GM11168 (cell line): Measurements from ENCODE around the gene PTPRN2.
"Not testable (repeated sequence)": the region's sequence is repeated elsewhere in the genome, so short reads cannot be mapped to it uniquely, and the experiment has no call there.

Source experiments
- in situ Hi-C: fragments of 300-500 bp; cut with MboI; formaldehyde crosslinking; loops from one replicate; pipeline ENCODE4 v1.12.0; 2022; ENCODE audit warnings: low sequenced_read_pairs; ENCODE audit not compliant: unreplicated experiment

Gene PTPRN2

DNA sequence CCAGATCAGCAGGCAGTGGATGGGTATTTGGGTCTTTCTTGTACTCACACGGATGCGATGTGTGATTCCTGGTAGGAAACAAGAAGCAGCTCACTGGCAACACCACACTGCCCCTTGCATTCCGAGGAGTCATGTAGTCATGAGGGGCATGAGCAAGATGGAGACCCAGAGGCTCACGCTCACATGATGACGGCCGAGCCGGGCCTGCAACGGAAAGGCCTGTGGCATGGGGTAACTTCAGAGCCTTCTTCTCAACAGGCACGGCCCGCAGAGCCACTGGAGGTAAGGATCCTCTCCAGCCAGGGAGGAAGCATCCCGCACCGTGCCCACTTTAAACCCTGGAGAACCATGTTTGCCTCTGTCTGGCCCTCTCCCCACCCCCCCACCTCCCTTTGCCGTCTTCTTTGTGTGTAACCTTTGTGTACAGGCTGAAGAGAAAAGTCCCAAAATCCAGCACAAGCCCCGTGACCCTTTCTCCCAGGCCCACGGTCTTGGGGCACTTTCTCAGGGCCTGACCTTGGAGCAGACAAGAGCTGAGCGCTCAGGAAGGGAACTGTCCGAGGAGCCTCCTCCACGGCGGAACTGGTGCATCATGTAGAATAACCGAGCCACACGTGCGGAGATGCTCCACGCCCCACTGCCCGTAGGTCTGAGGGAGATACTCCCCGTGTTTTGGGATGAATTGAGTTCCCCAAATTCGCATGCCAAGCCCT is 734.4 kb downstream of the PTPRN2 start:
- in situ Hi-C loops = no loop called here

DNA sequence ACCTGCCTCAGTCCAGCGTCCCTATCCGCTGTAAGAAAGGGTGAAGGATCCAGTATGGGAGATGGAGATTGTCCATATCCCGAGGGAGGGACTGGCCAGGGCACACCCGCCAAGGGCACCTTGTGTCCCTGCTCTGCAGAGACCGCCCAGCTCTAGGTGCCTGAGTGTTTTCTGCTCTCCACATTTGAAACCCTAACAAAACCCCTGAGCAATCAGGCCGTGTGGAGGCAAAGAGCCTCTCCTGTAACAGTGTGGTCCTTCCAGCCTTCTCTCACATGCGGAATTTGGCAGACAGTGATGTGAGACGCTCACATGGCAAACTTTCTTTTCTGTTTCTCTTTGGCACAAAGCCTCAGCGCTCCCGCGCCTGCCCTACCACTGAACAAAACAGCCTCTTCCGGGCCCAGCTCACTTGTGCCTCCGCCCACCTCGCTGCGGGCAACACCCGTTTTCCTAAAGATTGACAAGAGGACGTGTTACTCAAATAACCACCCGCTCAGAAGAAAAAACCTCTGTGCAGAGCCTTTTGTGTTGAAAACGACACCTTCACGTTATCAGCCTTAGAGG is 736.0 kb downstream of the PTPRN2 start:
- in situ Hi-C loops = no loop called here

DNA sequence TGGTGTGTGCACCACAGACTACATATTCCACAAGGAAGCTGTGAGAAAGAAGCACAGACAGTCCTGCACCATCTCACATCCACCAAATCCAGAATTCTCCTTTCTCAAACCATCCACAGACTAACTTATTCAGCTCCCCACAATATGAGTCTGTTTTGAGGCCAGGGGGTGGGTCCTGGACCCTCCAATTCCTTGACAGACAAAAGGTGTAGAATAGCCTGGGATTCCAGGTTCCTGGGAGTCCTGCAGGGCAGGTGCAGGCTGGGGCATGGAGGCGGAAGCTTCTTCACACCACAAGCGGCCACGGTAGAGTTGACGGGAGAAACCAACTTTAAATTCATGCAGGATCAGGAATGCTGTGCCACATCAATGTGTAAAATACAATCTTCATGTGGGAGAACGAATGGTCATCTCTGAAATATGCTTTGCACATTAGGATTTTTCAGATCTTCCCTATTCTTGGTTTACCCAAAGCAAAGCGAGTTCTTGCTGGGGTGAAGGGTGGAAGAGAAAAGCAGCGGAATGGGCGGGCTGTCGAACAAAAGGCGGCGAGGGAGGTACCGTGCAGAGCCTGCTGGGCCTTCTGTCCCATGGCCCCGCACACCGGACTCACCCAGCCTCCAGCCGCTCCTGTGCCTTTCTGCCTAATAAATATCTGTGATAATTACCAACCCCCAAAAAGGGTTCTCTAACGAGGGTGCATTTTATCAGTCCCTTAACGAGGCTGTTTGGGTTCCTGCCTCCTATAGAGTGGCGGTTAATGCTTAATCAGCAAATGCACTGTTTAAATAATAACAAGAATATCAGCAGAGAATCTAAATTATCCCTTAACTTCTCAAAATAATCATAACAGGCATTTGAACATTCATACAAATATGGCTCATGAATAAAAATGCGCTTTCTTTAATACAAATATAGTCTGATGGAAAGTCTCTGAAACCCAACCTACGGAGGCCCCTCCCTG is 736.9 kb downstream of the PTPRN2 start:
- in situ Hi-C loops = no loop called here

DNA sequence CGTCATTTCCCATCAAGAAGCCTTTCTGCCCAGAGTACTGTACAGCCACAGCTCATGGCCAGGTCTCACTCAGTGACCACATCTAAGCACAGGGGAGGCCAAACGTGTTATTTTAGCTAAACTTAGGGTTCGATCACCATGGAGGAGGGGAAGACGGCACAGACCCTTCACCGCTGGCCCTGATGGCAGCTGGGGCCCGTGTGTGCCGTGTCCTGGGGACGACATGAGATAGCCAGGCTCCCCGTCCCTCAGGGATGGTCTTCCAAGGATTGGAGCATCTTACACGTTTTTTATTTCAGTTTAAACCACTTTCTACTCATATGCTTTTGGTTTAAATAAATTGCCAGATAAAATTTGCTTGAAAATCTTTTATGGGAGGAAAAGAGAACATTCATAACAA is 737.9 kb downstream of the PTPRN2 start:
- in situ Hi-C loops = no loop called here

DNA sequence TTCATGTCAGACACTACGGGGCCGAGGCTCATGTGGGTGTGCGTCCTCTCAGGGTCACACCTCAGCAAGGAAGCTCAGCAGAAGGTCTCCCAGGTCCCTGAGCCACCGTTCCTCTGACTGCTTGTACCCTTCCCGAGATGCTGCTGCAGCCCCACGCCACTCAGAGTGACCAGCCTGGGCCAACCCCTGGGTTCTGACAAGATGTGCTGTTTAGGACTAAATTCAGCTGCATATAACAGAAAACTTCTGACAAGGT is 738.4 kb downstream of the PTPRN2 start:
- in situ Hi-C loops = no loop called here

DNA sequence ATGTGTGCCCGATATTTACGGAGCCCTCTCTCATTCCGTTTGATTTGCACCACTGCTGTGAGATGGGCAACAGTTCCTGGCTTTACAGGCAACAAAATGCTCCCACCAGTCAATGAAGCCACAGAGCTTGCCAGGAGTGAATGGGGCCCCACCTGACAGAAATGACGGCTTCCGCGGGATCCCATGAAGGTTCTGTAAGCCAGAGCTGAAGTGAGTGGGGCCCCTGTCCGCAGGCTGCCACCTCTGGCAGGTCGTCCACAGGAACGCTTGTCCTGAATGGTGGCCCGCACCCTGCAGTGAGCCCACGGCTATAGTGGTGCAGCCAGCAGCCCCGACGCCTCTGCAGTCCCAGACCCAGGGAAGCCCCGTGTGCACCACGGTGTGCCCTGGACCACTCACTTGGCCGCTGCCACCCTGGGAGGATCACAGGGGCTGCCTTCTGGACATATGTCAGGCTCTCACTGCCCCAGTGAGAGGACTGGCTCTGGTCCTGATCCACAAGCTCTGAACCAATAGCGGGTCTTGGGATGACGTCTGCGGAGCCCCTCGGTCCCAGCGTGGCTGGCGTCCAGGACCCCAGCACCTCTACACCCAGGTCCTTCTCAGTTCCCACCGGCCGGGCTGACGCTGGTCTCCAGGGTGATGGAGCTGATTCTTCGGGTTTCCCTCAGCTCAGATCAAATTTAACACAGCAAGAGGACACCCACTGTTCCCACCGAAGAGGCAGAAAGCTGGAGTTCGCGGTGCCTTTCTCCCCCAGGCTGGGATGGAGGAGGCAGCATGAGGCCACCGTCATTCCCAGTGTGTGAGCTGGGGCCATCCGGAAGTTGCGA is 738.9 kb downstream of the PTPRN2 start:
- in situ Hi-C loops = no loop called here

DNA sequence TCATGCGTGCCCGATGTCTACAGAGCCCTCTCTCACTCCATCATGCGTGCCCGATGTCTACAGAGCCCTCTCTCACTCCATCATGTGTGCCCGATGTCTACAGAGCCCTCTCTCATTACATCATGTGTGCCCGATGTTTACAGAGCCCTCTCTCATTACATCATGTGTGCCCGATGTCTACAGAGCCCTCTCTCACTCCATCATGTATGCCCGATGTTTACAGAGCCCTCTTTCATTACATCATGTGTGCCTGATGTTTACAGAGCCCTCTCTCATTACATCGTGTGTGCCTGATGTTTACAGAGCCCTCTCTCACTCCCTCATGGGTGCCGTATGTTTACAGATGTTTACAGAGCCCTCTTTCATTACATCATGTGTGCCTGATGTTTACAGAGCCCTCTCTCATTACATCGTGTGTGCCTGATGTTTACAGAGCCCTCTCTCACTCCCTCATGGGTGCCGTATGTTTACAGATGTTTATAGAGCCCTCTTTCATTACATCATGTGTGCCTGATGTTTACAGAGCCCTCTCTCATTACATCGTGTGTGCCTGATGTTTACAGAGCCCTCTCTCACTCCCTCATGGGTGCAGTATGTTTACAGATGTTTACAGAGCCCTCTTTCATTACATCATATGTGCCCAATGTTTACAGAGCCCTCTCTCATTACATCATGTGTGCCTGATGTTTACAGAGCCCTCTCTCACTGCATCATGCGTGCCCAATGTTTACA is 739.7 kb downstream of the PTPRN2 start:
- in situ Hi-C loops = not testable (repeated sequence)

DNA sequence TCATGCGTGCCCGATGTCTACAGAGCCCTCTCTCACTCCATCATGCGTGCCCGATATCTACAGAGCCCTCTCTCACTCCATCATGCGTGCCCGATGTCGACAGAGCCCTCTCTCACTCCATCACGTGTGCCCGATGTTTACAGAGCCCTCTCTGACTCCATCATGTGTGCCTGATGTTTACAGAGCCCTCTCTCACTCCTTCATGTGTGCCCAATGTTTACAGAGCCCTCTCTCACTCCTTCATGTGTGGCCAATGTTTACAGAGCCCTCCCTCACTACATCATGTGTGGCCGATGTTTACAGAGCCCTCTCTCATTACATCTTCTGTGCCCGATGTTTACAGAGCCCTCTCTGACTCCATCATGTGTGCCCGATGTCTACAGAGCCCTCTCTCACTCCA is 740.9 kb downstream of the PTPRN2 start:
- in situ Hi-C loops = not testable (repeated sequence)

DNA sequence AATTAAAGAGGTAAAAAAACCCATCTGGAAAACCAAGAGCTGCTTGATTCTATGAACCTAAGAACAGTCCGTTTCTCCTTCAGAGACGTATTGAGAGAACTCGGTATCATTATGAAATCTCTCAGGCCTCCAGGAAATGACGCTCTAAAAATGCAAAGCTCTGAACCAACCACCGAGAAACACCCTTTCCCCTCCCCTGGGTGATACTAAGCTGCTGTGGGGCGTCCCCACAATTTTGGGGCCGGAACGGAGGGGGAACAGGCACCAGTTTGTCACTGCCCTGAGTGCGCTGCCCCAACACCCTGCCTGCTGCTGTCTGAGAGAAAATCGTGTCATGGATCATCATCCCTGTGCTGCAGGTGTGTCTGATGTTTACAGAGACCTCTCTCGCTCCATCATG is 741.4 kb downstream of the PTPRN2 start:
- in situ Hi-C loops = no loop called here

DNA sequence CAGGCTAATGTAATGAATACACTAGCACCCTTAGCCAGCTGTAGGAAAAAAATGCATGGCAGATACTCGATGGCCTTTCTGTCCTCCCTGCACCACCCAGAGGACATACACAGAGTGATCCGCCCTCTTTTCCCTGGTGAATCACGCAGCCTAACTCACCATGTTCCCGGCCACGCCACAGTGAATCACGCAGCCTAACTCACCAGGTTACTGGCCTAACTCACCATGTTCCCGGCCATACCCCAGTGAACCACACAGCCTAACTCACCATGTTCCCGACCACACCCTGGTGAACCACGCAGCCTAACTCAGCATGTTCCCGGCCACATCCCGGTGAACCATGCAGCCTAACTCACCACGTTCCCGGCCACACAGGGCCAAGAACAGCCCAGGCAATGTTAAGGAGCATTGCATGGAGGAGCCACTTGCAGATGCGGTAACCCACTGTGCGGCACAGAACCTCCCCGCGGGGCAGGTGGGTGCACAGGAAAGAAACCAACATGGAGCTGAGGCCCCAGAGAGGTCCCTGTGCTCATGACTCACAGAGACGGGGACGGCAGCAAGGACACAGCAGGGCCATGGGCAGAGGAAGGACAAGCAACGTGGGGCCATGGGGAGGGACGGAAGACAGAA is 742.3 kb downstream of the PTPRN2 start:
- in situ Hi-C loops = no loop called here

DNA sequence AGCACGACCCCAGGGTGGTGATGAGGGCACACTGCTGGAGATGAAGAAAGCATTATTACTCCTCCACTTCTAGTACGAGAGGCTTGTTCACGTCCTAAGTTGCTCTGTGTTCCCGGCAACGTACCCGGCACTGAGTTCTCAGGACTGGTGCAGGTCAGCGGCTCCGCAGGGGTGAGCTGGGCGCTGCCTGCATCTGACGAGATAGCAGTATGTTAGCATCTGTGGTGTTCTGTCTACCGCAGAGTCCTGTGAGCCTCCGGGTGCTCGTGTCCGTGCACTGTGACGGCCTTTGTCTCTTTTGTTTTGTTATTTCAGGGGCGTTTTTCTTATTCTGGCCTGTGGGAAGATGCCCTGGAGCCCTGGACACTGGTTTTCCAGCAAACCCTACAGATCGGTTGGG is 743.0 kb downstream of the PTPRN2 start:
- in situ Hi-C loops = no loop called here

DNA sequence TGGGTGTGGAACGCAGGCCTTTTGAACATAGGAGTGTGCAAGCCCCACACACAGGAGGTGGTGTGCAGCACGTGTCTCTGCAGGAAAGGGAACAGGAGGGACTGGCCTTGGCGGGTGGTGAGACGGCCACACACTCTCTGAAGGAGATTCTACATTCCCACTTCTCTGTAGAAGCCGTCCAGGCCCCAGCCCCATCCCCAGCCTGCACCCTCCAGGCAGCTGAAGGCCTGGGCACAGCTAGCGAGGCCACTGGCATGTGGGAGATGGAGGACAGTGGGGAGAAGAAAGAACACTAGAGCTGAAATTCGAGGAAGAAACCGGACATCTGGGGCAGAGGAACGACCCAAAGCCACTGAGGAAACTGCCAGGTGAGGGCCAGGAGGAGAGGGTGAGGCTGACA is 743.5 kb downstream of the PTPRN2 start:
- in situ Hi-C loops = no loop called here

DNA sequence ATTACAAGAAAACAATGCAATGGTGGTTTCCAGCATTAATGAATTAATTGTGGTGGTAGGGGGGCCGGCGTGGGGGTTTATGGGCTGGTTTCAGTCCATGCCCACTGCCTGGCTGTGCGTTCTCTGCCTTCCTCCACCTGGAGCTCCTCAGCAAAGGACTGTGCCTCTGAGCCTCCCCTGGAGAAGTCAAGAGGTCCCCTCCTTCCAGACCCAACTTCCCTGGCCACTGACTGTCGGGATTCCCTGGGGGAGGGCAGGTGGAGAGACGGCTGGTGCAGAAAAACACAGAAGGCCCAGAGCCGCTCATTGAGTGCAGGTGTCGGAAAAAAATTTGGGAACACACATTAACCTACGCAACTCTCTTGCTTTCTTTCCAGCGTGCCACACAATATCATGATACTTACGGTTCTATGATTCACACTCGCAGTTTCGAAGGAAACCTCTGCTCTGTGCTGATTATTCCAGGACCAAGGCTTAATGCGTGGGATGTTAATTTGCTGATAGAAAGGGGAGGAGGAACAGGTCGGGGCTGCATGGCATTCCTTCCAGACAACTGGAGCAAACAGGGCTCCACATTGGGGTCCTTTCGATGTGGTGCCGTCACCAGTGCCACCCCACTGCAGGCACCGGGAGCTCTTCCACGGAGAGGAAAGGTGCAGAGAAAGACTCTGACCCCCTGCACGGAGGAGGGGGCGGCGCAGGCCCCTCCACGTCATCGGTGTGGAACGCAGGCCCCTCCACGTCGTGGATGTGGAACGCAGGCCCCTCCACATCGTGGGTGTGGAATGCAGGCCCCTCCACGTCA is 744.1 kb downstream of the PTPRN2 start:
- in situ Hi-C loops = no loop called here

DNA sequence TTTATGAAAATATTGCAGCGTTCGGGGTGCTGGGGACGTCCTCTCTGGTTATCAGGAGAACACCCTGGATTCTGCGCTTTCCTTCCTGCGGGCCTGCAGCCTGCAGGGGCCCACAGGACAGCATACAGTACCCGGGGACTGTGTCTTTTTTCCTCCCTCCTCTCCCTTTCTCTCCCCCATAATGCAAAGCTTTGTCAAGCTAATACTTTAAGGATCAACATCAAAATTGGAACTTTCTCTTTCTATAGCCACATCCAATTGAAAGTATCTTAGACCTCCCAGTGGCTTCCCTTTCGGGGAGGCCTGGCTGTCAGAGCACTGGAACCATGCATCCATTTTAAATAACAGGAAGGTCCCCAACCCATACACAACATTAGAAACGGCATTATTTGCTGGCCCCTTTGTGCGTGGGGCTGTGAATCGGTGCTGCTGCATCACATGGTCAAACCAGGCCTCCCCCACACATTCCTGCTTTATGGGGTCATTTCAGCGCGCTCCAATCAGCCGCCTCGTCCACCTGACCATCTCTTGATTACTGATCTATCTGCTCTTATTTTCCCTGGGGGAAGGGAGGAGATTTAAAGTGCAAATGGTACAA is 745.8 kb downstream of the PTPRN2 start:
- in situ Hi-C loops = no loop called here

DNA sequence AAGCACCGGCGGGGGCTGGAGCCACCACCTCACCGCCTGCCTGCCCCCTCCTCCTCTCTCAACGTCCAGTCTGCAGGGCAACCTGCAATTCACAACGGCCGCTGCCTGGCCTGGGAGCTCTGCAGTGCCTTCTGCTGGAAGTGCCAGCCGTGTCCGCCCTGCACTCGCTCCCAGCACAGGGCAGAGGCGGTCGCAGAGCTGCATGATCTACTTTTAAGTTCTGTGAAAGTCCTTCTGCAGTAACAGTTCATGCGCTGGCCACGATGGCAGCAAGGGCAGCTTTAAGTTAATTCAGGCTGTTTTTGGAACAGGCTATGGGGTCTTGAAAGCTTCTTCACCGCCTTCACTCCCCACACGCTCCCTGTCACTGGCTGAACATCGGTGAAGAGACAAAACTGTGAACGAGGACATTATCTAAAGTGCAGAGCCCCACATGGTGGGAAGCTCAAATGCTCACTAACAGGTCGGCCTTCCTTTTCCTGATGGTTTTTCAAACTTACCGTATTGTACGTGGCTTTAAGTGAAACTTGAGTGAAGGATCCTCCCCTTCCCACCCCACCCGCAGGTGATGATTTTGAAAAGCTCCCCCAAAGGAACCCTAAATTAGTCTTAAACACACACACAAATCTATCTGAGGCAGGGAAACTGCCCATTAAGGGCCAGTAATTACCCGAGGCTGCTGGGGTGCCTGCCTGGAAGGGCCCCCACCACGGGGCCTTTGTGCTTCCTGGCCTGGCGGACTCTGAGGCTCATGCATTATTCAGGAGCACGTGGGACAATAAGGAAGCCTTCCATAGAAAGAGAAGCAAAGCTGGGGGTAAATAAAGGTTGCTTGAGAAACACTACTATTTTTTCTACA is 746.5 kb downstream of the PTPRN2 start:
- in situ Hi-C loops = no loop called here

DNA sequence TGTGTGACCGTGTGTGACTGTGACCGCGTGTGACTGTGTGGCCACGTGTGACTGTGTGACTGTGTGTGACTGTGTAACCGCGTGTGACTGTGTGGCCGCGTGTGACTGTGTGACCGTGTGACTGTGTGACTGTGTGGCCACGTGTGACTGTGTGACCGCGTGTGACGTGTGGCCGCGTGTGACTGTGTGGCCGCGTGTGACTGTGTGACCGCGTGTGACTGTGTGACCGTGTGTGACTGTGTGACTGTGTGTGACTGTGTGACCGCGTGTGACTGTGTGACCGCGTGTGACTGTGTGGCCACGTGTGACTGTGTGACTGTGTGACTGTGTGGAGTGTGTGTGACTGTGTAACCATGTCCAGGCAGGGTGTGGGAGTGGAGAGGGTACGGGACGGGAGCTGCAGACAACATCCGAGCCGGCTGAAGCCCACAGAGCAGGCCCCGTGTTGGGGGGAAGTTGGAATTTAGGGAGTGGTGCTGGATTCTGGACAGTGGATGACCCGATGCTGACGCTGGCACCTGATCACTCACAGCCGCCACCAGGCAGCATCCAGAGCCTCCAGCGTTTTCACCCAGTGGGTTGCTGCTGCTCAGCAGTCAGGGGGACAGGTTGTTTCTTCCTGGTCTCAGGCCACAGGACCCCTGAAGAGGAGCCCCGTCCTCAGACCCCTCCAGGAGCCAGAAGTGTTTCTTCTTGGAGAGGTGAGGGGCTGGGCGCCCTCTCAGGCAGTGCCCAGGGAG is 747.3 kb downstream of the PTPRN2 start:
- in situ Hi-C loops = no loop called here

DNA sequence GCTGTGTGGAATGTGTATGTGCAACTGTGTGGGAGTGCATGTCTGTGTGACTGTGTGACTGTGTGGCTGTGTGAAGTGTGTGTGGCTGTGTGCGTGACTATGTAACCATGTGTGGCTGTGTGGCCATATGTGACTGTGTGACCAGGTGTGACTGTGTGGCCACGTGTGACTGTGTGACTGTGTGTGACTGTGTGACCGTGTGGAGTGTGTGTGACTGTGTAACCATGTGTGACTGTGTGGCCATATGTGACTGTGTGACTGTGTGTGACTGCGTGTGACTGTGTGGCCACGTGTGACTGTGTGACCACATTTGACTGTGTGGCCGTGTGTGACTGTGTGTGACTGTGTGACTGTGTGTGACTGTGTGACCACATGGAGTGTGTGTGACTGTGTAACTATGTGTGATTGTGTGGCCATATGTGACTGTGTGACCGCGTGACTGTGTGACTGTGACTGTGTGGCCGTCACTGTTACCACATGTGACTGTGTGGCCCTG is 747.9 kb downstream of the PTPRN2 start:
- in situ Hi-C loops = no loop called here
